Trophoblast cell (in vitro differentiated cells and primary cell): ENCODE results near the gene ZNF595. TPM values are rescaled to one million over a fixed set of nuclear protein-coding genes. Genes with fewer than 3 reads are reported as not detected.
A peak's percentile ranks its signal among the peaks of the same experiment; 100 is the strongest.
"Not testable (repeated sequence)": the region's sequence is repeated elsewhere in the genome, so short reads cannot be mapped to it uniquely, and the experiment has no call there.

Source experiments
- DNase-seq, 2 donors: peaks; one replicate each; pipeline ENCODE4 v3.0.0-alpha.2; 2016
- H2AFZ ChIP-seq: 2 replicates; pipeline ENCODE4 v1.6.1; 2013; ENCODE audit warnings: low read length, moderate library complexity, mild to moderate bottlenecking; ENCODE audit not compliant: insufficient read depth, poor library complexity
- H2AK5ac ChIP-seq: 2 replicates; pipeline ENCODE4 v1.6.1; 2013; ENCODE audit warnings: mild to moderate bottlenecking, low read length
- H2BK120ac ChIP-seq: 2 replicates; pipeline ENCODE4 v1.6.1; 2013; ENCODE audit warnings: low read length, mild to moderate bottlenecking, moderate library complexity; ENCODE audit not compliant: insufficient read depth, poor library complexity
- H2BK12ac ChIP-seq: 2 replicates; pipeline ENCODE4 v1.6.1; 2013; ENCODE audit warnings: mild to moderate bottlenecking, low read length, moderate library complexity
- H2BK5ac ChIP-seq: 2 replicates; pipeline ENCODE4 v1.6.1; 2013; ENCODE audit warnings: low read length, low read depth, moderate library complexity, mild to moderate bottlenecking; ENCODE audit not compliant: poor library complexity
- H3K14ac ChIP-seq: 2 replicates; pipeline ENCODE4 v1.6.1; 2013; ENCODE audit warnings: mild to moderate bottlenecking, low read length
- H3K18ac ChIP-seq: 2 replicates; pipeline ENCODE4 v1.6.1; 2013; ENCODE audit warnings: mild to moderate bottlenecking, low read length
- H3K23ac ChIP-seq: 2 replicates; pipeline ENCODE4 v1.6.1; 2013; ENCODE audit warnings: low read length
- H3K27ac ChIP-seq: 2 replicates; pipeline ENCODE4 v1.5.1; 2013; ENCODE audit warnings: low read depth, mild to moderate bottlenecking, inconsistent platforms, low read length, moderate library complexity
- H3K27me3 ChIP-seq: 2 replicates; pipeline ENCODE4 v1.6.1; 2013; ENCODE audit warnings: inconsistent platforms, mild to moderate bottlenecking, low read length, moderate library complexity; ENCODE audit not compliant: insufficient read depth
- H3K36me3 ChIP-seq, 2 experiments: 1 replicate in 1 of 2; 2 replicates in 1 of 2; pipeline ENCODE4 v1.6.1; 2013; ENCODE audit warnings: low read length in 2 of 2, mild to moderate bottlenecking in 2 of 2, moderate library complexity in 1 of 2; ENCODE audit not compliant: insufficient read depth in 2 of 2, control insufficient read depth in 1 of 2
- H3K4ac ChIP-seq: 2 replicates; pipeline ENCODE4 v1.6.1; 2013; ENCODE audit warnings: low read depth, mild to moderate bottlenecking, low read length, moderate library complexity
- H3K4me1 ChIP-seq, 2 experiments: 1 replicate in 1 of 2; 2 replicates in 1 of 2; pipeline ENCODE4 v1.6.1; 2013; ENCODE audit warnings: low read length in 2 of 2, mild to moderate bottlenecking in 2 of 2, moderate library complexity in 1 of 2; ENCODE audit not compliant: insufficient read depth in 2 of 2, control insufficient read depth in 1 of 2
- H3K4me2 ChIP-seq: 2 replicates; pipeline ENCODE4 v1.6.1; 2013; ENCODE audit warnings: inconsistent platforms, mild to moderate bottlenecking, low read length, moderate library complexity
- H3K4me3 ChIP-seq: 2 replicates; pipeline ENCODE4 v1.5.1; 2013; ENCODE audit warnings: mild to moderate bottlenecking, low read depth, low read length, inconsistent platforms
- H3K79me1 ChIP-seq: one replicate; pipeline ENCODE4 v1.6.1; 2013; ENCODE audit warnings: low read length
- H3K79me2 ChIP-seq: 2 replicates; pipeline ENCODE4 v1.6.1; 2013; ENCODE audit warnings: low read length, mild to moderate bottlenecking; ENCODE audit not compliant: control insufficient read depth, insufficient read depth, poor library complexity
- H3K9ac ChIP-seq: 2 replicates; pipeline ENCODE4 v1.6.1; 2013; ENCODE audit warnings: mild to moderate bottlenecking, low read length
- H3K9me3 ChIP-seq: 2 replicates; pipeline ENCODE4 v1.6.1; 2013; ENCODE audit warnings: low read depth, mild to moderate bottlenecking, control low read depth, inconsistent platforms, low read length; ENCODE audit not compliant: insufficient read depth
- H4K12ac ChIP-seq: 2 replicates; pipeline ENCODE4 v1.6.1; 2013; ENCODE audit warnings: low read depth, mild to moderate bottlenecking, low read length, moderate library complexity
- H4K8ac ChIP-seq: 2 replicates; pipeline ENCODE4 v1.6.1; 2013; ENCODE audit warnings: low read depth, mild to moderate bottlenecking, low read length, moderate library complexity
- H4K91ac ChIP-seq: one replicate; pipeline ENCODE4 v1.6.1; 2013; ENCODE audit warnings: low read depth, mild to moderate bottlenecking, low read length, moderate library complexity
- WGBS: extraction: QIAGEN DNeasy Blood & Tissue Kit; methylation state at CpG from one replicate; pipeline ENCODE4 v1.1.7; 2013; ENCODE audit warnings: missing lambda C conversion rate; ENCODE audit not compliant: insufficient read length, insufficient coverage; ENCODE audit errors: extremely low coverage; 5-methylcytosine and 5-hydroxymethylcytosine counted together
- polyA plus RNA-seq: library from polyadenylated mRNA; stranded (reverse); fragments of 200-250 nt; gene quantifications from 2 replicates; pipeline ENCODE4 v1.2.3, GENCODE V29; 2013

Gene ZNF595
- 6.2 and 7.3 TPM in 2 replicates for polyA plus RNA-seq

- H2BK12ac ChIP-seq, H3K18ac ChIP-seq, H3K79me2 ChIP-seq, H2BK120ac ChIP-seq, H4K91ac ChIP-seq, DNase-seq, H3K4me1 ChIP-seq, H3K23ac ChIP-seq, H2AFZ ChIP-seq, H4K8ac ChIP-seq, H2BK5ac ChIP-seq, H3K27ac ChIP-seq, H3K36me3 ChIP-seq, H3K9ac ChIP-seq, H3K14ac ChIP-seq, H3K79me1 ChIP-seq, H2AK5ac ChIP-seq, H4K12ac ChIP-seq, H3K4me3 ChIP-seq, H3K27me3 ChIP-seq, H3K4ac ChIP-seq, H3K9me3 ChIP-seq, H3K4me2 ChIP-seq: not testable (repeated sequence)
- WGBS, result no CpG with 5 or more reads among the region's 29 CpGs
Measured at GRCh38 chr4:52804-53479, at the start of gene ZNF595. Gene ZNF595 (plus strand): TSS chr4:53321. CDS start chr4:53489, 168 bp downstream.

- H2BK12ac ChIP-seq, H2BK5ac ChIP-seq, H4K8ac ChIP-seq, H4K12ac ChIP-seq, H3K14ac ChIP-seq, H3K4me1 ChIP-seq, H3K36me3 ChIP-seq, H3K4me3 ChIP-seq, H2AK5ac ChIP-seq, H2AFZ ChIP-seq, H2BK120ac ChIP-seq, H3K4me2 ChIP-seq, H3K79me2 ChIP-seq, H3K27ac ChIP-seq, H3K4ac ChIP-seq, H3K9me3 ChIP-seq, H3K23ac ChIP-seq, H3K27me3 ChIP-seq, H3K9ac ChIP-seq, H4K91ac ChIP-seq, H3K79me1 ChIP-seq, H3K18ac ChIP-seq: not testable (repeated sequence)
- DNase-seq, result peak; percentile 62 to 81
- 100% methylated on average over 1 of the region's 90 CpGs for WGBS
Measured at GRCh38 chr4:9937-10870, 42.9 kb upstream of the ZNF595 start.

GRCh38 chr4:11095-11815 is 41.9 kb upstream of the ZNF595 start:
- not testable (repeated sequence) for H3K18ac ChIP-seq, H4K12ac ChIP-seq, H4K8ac ChIP-seq, H3K27me3 ChIP-seq, H3K36me3 ChIP-seq, H3K79me2 ChIP-seq, H2BK120ac ChIP-seq, H3K4me3 ChIP-seq, H3K79me1 ChIP-seq, H2AFZ ChIP-seq, H3K9me3 ChIP-seq, H3K9ac ChIP-seq, H3K4ac ChIP-seq, H2BK5ac ChIP-seq, H3K14ac ChIP-seq, H3K4me2 ChIP-seq, H2AK5ac ChIP-seq, H3K23ac ChIP-seq, H3K27ac ChIP-seq, H3K4me1 ChIP-seq, H2BK12ac ChIP-seq, H4K91ac ChIP-seq
- WGBS, result no CpG with 5 or more reads among the region's 123 CpGs
- DNase-seq, result peak; percentile 62 to 71

GRCh38 chr4:11816-12417 is 41.2 kb upstream of the ZNF595 start:
- not testable (repeated sequence) for H3K4me3 ChIP-seq, H3K27ac ChIP-seq, H3K4me2 ChIP-seq, H2BK12ac ChIP-seq, H3K18ac ChIP-seq, H2AK5ac ChIP-seq, H2AFZ ChIP-seq, H3K27me3 ChIP-seq, H3K9me3 ChIP-seq, H4K91ac ChIP-seq, H3K4me1 ChIP-seq, H3K14ac ChIP-seq, H4K12ac ChIP-seq, H3K23ac ChIP-seq, H3K4ac ChIP-seq, H3K79me1 ChIP-seq, H2BK5ac ChIP-seq, H2BK120ac ChIP-seq, H3K79me2 ChIP-seq, H3K36me3 ChIP-seq, H4K8ac ChIP-seq, H3K9ac ChIP-seq
- peak; percentile 86 to 92 for DNase-seq
- no CpG with 5 or more reads among the region's 21 CpGs for WGBS
